Esophagus (tissue), 2 donors: ENCODE measurements around the gene NEMP2. TPM values are rescaled to one million over a fixed set of nuclear protein-coding genes. Genes with fewer than 3 reads are reported as not detected.
"Not testable (repeated sequence)": the region's sequence is repeated elsewhere in the genome, so short reads cannot be mapped to it uniquely, and the experiment has no call there.

Source experiments
- H3K27ac ChIP-seq, 2 donors: one replicate each; pipeline ENCODE4 v1.5.1; 2013; ENCODE audit warnings: low read depth in 2 of 2, mild to moderate bottlenecking in 2 of 2, inconsistent platforms in 1 of 2, low read length in 1 of 2, moderate library complexity in 1 of 2
- H3K27me3 ChIP-seq, 2 donors: one replicate each; pipeline ENCODE4 v1.6.1; 2013; ENCODE audit warnings: low read length in 2 of 2, control low read depth in 1 of 2, mild to moderate bottlenecking in 1 of 2; ENCODE audit not compliant: insufficient read depth in 2 of 2, control insufficient read depth in 1 of 2
- H3K36me3 ChIP-seq, 2 donors: one replicate each; pipeline ENCODE4 v1.6.1; 2013; ENCODE audit warnings: low read length in 1 of 2; ENCODE audit not compliant: control insufficient read depth in 2 of 2, insufficient read depth in 2 of 2
- H3K4me1 ChIP-seq, 2 donors: one replicate each; pipeline ENCODE4 v1.6.1; 2013; ENCODE audit warnings: low read length in 1 of 2; ENCODE audit not compliant: control insufficient read depth in 2 of 2, insufficient read depth in 2 of 2
- H3K4me3 ChIP-seq, 2 donors: one replicate each; pipeline ENCODE4 v1.5.1; 2013; ENCODE audit warnings: low read length in 2 of 2, mild to moderate bottlenecking in 2 of 2, low read depth in 1 of 2, moderate library complexity in 1 of 2
- H3K9me3 ChIP-seq, 2 donors: one replicate each; pipeline ENCODE4 v1.6.1; 2013; ENCODE audit warnings: mild to moderate bottlenecking in 2 of 2, low read depth in 1 of 2, low read length in 1 of 2, moderate library complexity in 1 of 2; ENCODE audit not compliant: control insufficient read depth in 2 of 2, insufficient read depth in 1 of 2
- WGBS, 2 donors: extraction: QIAGEN DNeasy Blood & Tissue Kit; methylation state at CpG; one replicate each; pipeline ENCODE4 v1.1.7; 2013; 5-methylcytosine and 5-hydroxymethylcytosine counted together
- polyA plus RNA-seq, 2 donors: library from polyadenylated mRNA; stranded (reverse); fragments of 200-250 nt; gene quantifications; one replicate each; pipeline ENCODE4 v1.2.3, GENCODE V29; 2013
- donor health status: healthy with polysubstance abuse.
- donor health status: Bipolar disorder and iron deficiency.

The NEMP2 gene
- polyA plus RNA-seq, 2 donors: 0.61 to 1.4 TPM

DNA sequence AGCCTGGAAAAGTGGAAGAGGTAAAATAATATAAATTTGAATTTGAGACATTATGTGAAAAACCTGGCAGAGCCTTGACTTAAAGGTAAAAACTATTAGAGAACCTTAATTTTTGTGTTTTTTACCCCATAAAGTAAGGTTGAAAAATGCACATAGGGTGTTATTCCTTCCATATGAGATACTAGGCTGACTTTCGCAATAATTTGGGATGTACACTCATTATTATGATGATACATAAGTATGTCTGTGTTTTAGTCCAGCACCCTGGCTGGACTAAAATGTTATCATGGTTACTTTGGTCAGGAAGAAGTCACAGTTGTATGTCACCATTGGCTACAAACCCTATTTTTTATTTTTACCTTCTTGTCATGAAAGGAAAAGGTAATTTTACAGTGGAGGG is 19.8 kb downstream of the NEMP2 start:
- WGBS, 2 donors: 97 to 98% methylated on average over 1 of the region's 1 CpG
- H3K4me3 ChIP-seq: no peak overlapping the region
- H3K4me1 ChIP-seq: no peaks in the 10 kb centered on the region
- H3K27me3 ChIP-seq: no peaks in the 10 kb centered on the region
- no peaks in the 10 kb centered on the region for H3K9me3 ChIP-seq
- H3K27ac ChIP-seq: no peak overlapping the region
- peaks cover 2 to 8% of the 10 kb centered on the region in 2 donors for H3K36me3 ChIP-seq

DNA sequence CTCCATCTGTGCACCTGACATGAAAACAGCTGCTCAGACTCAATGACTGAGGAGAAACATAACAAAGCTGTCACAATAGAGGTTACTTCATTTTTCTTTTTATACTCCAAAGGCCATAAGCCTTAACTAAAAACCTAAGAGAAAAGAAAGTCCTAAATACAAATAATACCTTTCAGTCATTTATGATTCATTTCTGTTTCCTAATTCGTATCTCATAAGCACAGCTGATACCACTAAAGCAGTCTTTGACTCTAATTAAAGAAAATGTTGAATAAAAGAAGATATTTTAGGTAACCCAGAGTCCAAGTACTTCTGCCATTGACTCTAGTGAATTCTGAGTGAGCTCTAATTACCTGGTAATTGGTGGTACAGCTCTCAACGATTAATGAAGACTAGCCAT is 20.6 kb downstream of the NEMP2 start:
- no peaks in the 10 kb centered on the region for H3K4me1 ChIP-seq
- no peak overlapping the region for H3K4me3 ChIP-seq
- WGBS, 2 donors: 81 to 85% methylated on average over 2 of the region's 2 CpGs
- peaks cover 2 to 8% of the 10 kb centered on the region in 2 donors for H3K36me3 ChIP-seq
- H3K27me3 ChIP-seq: no peaks in the 10 kb centered on the region
- no peaks in the 10 kb centered on the region for H3K9me3 ChIP-seq
- H3K27ac ChIP-seq: no peak overlapping the region

DNA sequence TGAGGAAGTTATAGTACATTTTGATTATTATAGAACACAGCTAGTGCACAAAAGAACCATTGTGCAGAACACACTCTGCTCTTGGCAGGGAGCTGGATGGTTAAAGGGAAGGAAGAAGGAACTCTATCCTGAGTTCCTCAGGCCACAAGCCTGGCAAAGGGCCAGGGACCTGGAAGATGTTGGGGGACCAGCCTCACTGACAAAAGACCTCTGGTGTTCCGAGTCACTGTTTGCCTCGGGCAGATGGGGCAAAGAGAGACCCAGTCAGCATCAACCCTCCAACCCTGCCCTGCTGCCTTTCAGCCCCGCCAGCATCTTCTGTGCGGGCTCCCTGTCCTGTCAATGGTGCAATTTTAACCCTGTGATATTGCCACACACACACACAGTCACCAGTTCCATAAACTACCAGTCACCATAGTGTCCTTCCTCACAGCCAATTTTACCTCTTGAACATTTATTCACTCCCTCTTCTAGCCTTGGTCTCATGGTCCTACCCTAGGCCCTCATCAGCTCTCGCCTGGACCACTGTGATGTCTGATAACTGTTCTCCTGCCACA is 21.9 kb downstream of the NEMP2 start:
- Histone ChIP-seq H3K4me1 (no peaks in the 10 kb centered on the region), H3K9me3 (no peaks in the 10 kb centered on the region), H3K27me3 (no peaks in the 10 kb centered on the region), H3K4me3 (no peak overlapping the region), H3K27ac (no peak overlapping the region), H3K36me3 (peaks cover 2 to 8% of the 10 kb centered on the region in 2 donors)
- WGBS, 2 donors: 82 to 86% methylated on average over 5 of the region's 5 CpGs

GRCh38 chr2:190511104-190511503 is 23.4 kb downstream of the NEMP2 start:
- Histone ChIP-seq H3K36me3 (peaks cover 2 to 8% of the 10 kb centered on the region in 2 donors), H3K9me3 (no peaks in the 10 kb centered on the region), H3K4me1 (no peaks in the 10 kb centered on the region), H3K4me3 (no peak overlapping the region), H3K27ac (no peak overlapping the region), H3K27me3 (no peaks in the 10 kb centered on the region)
- 66 to 71% methylated on average over 2 of the region's 2 CpGs for WGBS, 2 donors

DNA sequence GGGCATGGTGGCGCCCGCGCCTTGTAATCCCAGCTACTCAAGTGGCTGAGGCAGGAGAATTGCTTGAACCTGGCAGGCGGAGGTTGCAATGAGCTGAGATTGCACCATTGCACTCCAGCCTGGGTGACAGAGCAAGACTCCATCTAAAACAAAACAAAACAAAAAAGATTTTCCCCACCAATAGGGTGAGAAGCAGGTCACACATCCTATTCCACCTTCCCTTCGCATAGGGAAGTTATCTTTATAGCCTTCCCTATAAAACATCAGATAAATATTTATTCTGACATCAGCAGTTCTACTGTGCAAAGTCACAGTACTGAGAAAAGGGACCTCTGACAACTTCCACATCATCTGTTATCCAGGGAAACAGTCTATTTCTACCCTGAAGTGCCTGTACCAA is 24.6 kb downstream of the NEMP2 start:
- not testable (repeated sequence) for H3K36me3 ChIP-seq, H3K4me3 ChIP-seq, H3K27me3 ChIP-seq, H3K4me1 ChIP-seq, H3K9me3 ChIP-seq, H3K27ac ChIP-seq
- WGBS, 2 donors: 95 to 96% methylated on average over 5 of the region's 5 CpGs

GRCh38 chr2:190507135-190507534 is 27.4 kb downstream of the NEMP2 start:
- no peaks in the 10 kb centered on the region for H3K4me1 ChIP-seq
- WGBS, 2 donors: 61% methylated on average over 4 of the region's 4 CpGs
- H3K27ac ChIP-seq: no peak overlapping the region
- no peaks in the 10 kb centered on the region for H3K27me3 ChIP-seq
- H3K9me3 ChIP-seq: no peaks in the 10 kb centered on the region
- no peak overlapping the region for H3K4me3 ChIP-seq
- H3K36me3 ChIP-seq: peaks cover 4 to 7% of the 10 kb centered on the region in 2 donors

DNA sequence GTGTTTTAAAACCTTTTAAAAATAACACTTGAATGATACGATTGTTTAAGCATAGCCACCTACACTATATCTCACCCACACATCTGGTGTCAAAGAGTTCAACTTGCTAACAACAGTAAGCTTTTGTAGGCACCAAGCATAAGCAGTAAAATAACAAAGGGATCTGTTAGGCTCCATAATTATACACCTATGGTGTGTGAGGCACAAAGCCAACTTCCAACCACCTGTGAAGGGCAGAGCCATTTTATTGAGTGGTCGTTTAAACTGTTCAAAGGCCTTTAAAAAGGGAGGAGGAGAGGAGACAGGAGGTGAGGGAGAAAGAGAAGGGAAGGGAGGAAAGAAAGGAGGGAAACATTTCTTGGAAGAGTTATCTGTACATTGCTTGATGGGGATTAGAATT is 27.9 kb downstream of the NEMP2 start:
- 57 to 59% methylated on average over 2 of the region's 2 CpGs for WGBS, 2 donors
- Histone ChIP-seq H3K36me3 (peaks cover 4 to 7% of the 10 kb centered on the region in 2 donors), H3K27me3 (no peaks in the 10 kb centered on the region), H3K4me3 (no peak overlapping the region), H3K4me1 (no peaks in the 10 kb centered on the region), H3K9me3 (no peaks in the 10 kb centered on the region), H3K27ac (no peak overlapping the region)

- peaks cover 4 to 11% of the 10 kb centered on the region in 2 donors for H3K36me3 ChIP-seq
- H3K4me3 ChIP-seq: no peak overlapping the region
- H3K9me3 ChIP-seq: no peaks in the 10 kb centered on the region
- H3K27me3 ChIP-seq: no peaks in the 10 kb centered on the region
- no peak overlapping the region for H3K27ac ChIP-seq
- 82 to 90% methylated on average over 1 of the region's 1 CpG for WGBS, 2 donors
- H3K4me1 ChIP-seq: no peaks in the 10 kb centered on the region
Measured at GRCh38 chr2:190505696-190506095, 28.8 kb downstream of the NEMP2 start.

- Histone ChIP-seq H3K9me3 (no peaks in the 10 kb centered on the region), H3K4me3 (no peak overlapping the region), H3K36me3 (peaks cover 6 to 13% of the 10 kb centered on the region in 2 donors), H3K27ac (no peak overlapping the region), H3K27me3 (no peaks in the 10 kb centered on the region), H3K4me1 (peaks cover 0 to 1% of the 10 kb centered on the region in 2 donors)
- 97% methylated on average over 3 of the region's 3 CpGs for WGBS, 2 donors
Measured at GRCh38 chr2:190504912-190505311, 29.6 kb downstream of the NEMP2 start.

GRCh38 chr2:190503088-190503487 is 31.4 kb downstream of the NEMP2 start:
- Histone ChIP-seq H3K27ac (no peak overlapping the region), H3K4me1 (peaks cover 0 to 2% of the 10 kb centered on the region in 2 donors), H3K36me3 (peaks cover 9 to 16% of the 10 kb centered on the region in 2 donors), H3K27me3 (no peaks in the 10 kb centered on the region), H3K4me3 (no peak overlapping the region), H3K9me3 (no peaks in the 10 kb centered on the region)
- 78 to 88% methylated on average over 3 of the region's 3 CpGs for WGBS, 2 donors
